ENCODE results near the gene DEPDC5. TPM values are rescaled to one million over a fixed set of nuclear protein-coding genes. Genes with fewer than 3 reads are reported as not detected.
A peak's percentile ranks its signal among the peaks of the same experiment; 100 is the strongest.

Gene DEPDC5
- total and polyA plus RNA-seq, 4 experiments from 2014 or later = 3.9 to 54.4 (median 32.0) TPM

- no peak for DNase-seq
- no peak overlapping the region for H3K4me3 ChIP-seq (ENCODE audit: low read length in 2 of 2)
- Mint-ChIP-seq H3K27me3 (no peaks in the 10 kb centered on the region), H3K4me3 (no peak overlapping the region), H3K36me3 (peaks cover 70 to 77% of the 10 kb centered on the region in 2 donors), H3K4me1 (peaks cover 0 to 2% (median under 1%) of the 10 kb centered on the region in 4 donors), H3K9me3 (peaks cover 0 to 2% (median 0%) of the 10 kb centered on the region in 8 donors), H3K27ac (peak overlapping the region in 1 of 7 donors; percentile 24)
- no peaks in the 10 kb centered on the region for H3K27me3 ChIP-seq (ENCODE audit: insufficient read depth, low read length)
- POLR2A ChIA-PET (ENCODE audit: partially characterized antibody) = no interaction called here
- CTCF ChIA-PET (ENCODE audit: partially characterized antibody) = no interaction called here
- no peak overlapping the region for H3K27ac ChIP-seq (ENCODE audit: low read depth, low read length)
- peaks cover 57% of the 10 kb centered on the region for H3K36me3 ChIP-seq (ENCODE audit: insufficient read depth, low read length)
- intact Hi-C loops (cut with micrococcal nuclease) = no loop called here
- H3K4me1 ChIP-seq (ENCODE audit: insufficient read depth, low read length) = no peaks in the 10 kb centered on the region
- no peaks in the 10 kb centered on the region for H3K9me3 ChIP-seq (ENCODE audit: control insufficient read depth in 1 of 2, low read length in 2 of 2)
These were observed 67.8 kb downstream of the DEPDC5 start for GRCh38 chr22:31821572-31821971.

- H3K9me3 ChIP-seq (ENCODE audit: control insufficient read depth in 1 of 2, low read length in 2 of 2) = no peaks in the 10 kb centered on the region
- peaks cover 55% of the 10 kb centered on the region for H3K36me3 ChIP-seq (ENCODE audit: insufficient read depth, low read length)
- no peak overlapping the region for H3K27ac ChIP-seq (ENCODE audit: low read depth, low read length)
- H3K4me3 ChIP-seq (ENCODE audit: low read length in 2 of 2) = no peak overlapping the region
- Mint-ChIP-seq H3K27ac (no peak overlapping the region), H3K4me1 (peaks cover 0 to 2% (median under 1%) of the 10 kb centered on the region in 4 donors), H3K9me3 (peaks cover 0 to 2% (median 0%) of the 10 kb centered on the region in 8 donors), H3K4me3 (no peak overlapping the region), H3K36me3 (peaks cover 72 to 76% of the 10 kb centered on the region in 2 donors), H3K27me3 (no peaks in the 10 kb centered on the region)
- DNase-seq = no peak
- CTCF ChIA-PET (ENCODE audit: partially characterized antibody) = interaction anchor here (1.0 kb wide), 1 partner anchor 155 kb away, joined by 6 read pairs; no protein-coding TSS in a partner anchor
- H3K27me3 ChIP-seq (ENCODE audit: insufficient read depth, low read length) = no peaks in the 10 kb centered on the region
- intact Hi-C loops (cut with micrococcal nuclease) = no loop called here
- POLR2A ChIA-PET (ENCODE audit: partially characterized antibody) = no interaction called here
- H3K4me1 ChIP-seq (ENCODE audit: insufficient read depth, low read length) = no peaks in the 10 kb centered on the region
These were observed 68.7 kb downstream of the DEPDC5 start for GRCh38 chr22:31822523-31822922.

- intact Hi-C loops (cut with micrococcal nuclease) = no loop called here
- ChIA-PET POLR2A (ENCODE audit: partially characterized antibody) (no interaction called here), CTCF (ENCODE audit: partially characterized antibody) (interaction anchor here (1.2 kb wide), 1 partner anchor 122 kb away, joined by 3 read pairs; no protein-coding TSS in a partner anchor)
- H3K4me1 ChIP-seq (ENCODE audit: insufficient read depth, low read length) = no peaks in the 10 kb centered on the region
- Mint-ChIP-seq H3K36me3 (peaks cover 66 to 73% of the 10 kb centered on the region in 2 donors), H3K27ac (peak overlapping the region in 2 of 7 donors; percentile 4 to 7), H3K27me3 (no peaks in the 10 kb centered on the region), H3K4me1 (peaks cover 0 to 8% (median 3%) of the 10 kb centered on the region in 4 donors), H3K4me3 (no peak overlapping the region), H3K9me3 (peaks cover 0 to 2% (median 0%) of the 10 kb centered on the region in 8 donors)
- no peak overlapping the region for H3K4me3 ChIP-seq (ENCODE audit: low read length in 2 of 2)
- H3K36me3 ChIP-seq (ENCODE audit: insufficient read depth, low read length) = peaks cover 29% of the 10 kb centered on the region
- H3K9me3 ChIP-seq (ENCODE audit: control insufficient read depth in 1 of 2, low read length in 2 of 2) = no peaks in the 10 kb centered on the region
- DNase-seq = no peak
- no peak overlapping the region for H3K27ac ChIP-seq (ENCODE audit: low read depth, low read length)
- no peaks in the 10 kb centered on the region for H3K27me3 ChIP-seq (ENCODE audit: insufficient read depth, low read length)
These were observed 71.7 kb downstream of the DEPDC5 start for GRCh38 chr22:31825513-31825912.

GRCh38 chr22:31826443-31826842 lies 72.6 kb downstream of the DEPDC5 start:
- peaks cover 0 to 8% (median 4%) of the 10 kb centered on the region in 4 donors for H3K4me1 Mint-ChIP-seq
- Histone ChIP-seq H3K27me3 (ENCODE audit: insufficient read depth, low read length) (no peaks in the 10 kb centered on the region), H3K4me1 (ENCODE audit: insufficient read depth, low read length) (no peaks in the 10 kb centered on the region), H3K36me3 (ENCODE audit: insufficient read depth, low read length) (peaks cover 19% of the 10 kb centered on the region), H3K27ac (ENCODE audit: low read depth, low read length) (no peak overlapping the region), H3K9me3 (ENCODE audit: control insufficient read depth in 1 of 2, low read length in 2 of 2) (no peaks in the 10 kb centered on the region), H3K4me3 (ENCODE audit: low read length in 2 of 2) (no peak overlapping the region)
- H3K36me3 Mint-ChIP-seq = peaks cover 64 to 68% of the 10 kb centered on the region in 2 donors
- POLR2A ChIA-PET (ENCODE audit: partially characterized antibody) = no interaction called here
- DNase-seq = no peak
- CTCF ChIA-PET (ENCODE audit: partially characterized antibody) = interaction anchor here (0.6 to 1.0 kb wide), 2 partner anchors 10 to 87 kb away, joined by 3 read pairs; no protein-coding TSS in a partner anchor
- peaks cover 0 to 2% (median 0%) of the 10 kb centered on the region in 8 donors for H3K9me3 Mint-ChIP-seq
- H3K27ac Mint-ChIP-seq = peak overlapping the region in 1 of 7 donors; percentile 23
- no peak overlapping the region for H3K4me3 Mint-ChIP-seq
- intact Hi-C loops (cut with micrococcal nuclease) = no loop called here
- H3K27me3 Mint-ChIP-seq = no peaks in the 10 kb centered on the region

GRCh38 chr22:31828739-31829138 lies 74.9 kb downstream of the DEPDC5 start:
- H3K4me1 Mint-ChIP-seq = peaks cover 0 to 10% (median 4%) of the 10 kb centered on the region in 4 donors
- Histone ChIP-seq H3K4me3 (ENCODE audit: low read length in 2 of 2) (no peak overlapping the region), H3K4me1 (ENCODE audit: insufficient read depth, low read length) (no peaks in the 10 kb centered on the region), H3K27me3 (ENCODE audit: insufficient read depth, low read length) (no peaks in the 10 kb centered on the region), H3K27ac (ENCODE audit: low read depth, low read length) (no peak overlapping the region), H3K9me3 (ENCODE audit: control insufficient read depth in 1 of 2, low read length in 2 of 2) (no peaks in the 10 kb centered on the region), H3K36me3 (ENCODE audit: insufficient read depth, low read length) (peaks cover 3% of the 10 kb centered on the region)
- no peak overlapping the region for H3K4me3 Mint-ChIP-seq
- POLR2A ChIA-PET (ENCODE audit: partially characterized antibody) = no interaction called here
- CTCF ChIA-PET (ENCODE audit: partially characterized antibody) = no interaction called here
- no peaks in the 10 kb centered on the region for H3K27me3 Mint-ChIP-seq
- peaks cover 0 to 3% (median 0%) of the 10 kb centered on the region in 8 donors for H3K9me3 Mint-ChIP-seq
- H3K36me3 Mint-ChIP-seq = peaks cover 61 to 62% of the 10 kb centered on the region in 2 donors
- intact Hi-C loops (cut with micrococcal nuclease) = no loop called here
- no peak for DNase-seq
- peak overlapping the region in 1 of 7 donors; percentile 4 for H3K27ac Mint-ChIP-seq

- no peak overlapping the region for H3K4me3 Mint-ChIP-seq
- peak overlapping the region in 2 of 7 donors; percentile 4 to 72 for H3K27ac Mint-ChIP-seq
- peaks cover 0 to 3% (median 0%) of the 10 kb centered on the region in 8 donors for H3K9me3 Mint-ChIP-seq
- POLR2A ChIA-PET (ENCODE audit: partially characterized antibody) = no interaction called here
- peaks cover 62% of the 10 kb centered on the region in 2 donors for H3K36me3 Mint-ChIP-seq
- H3K27me3 Mint-ChIP-seq = no peaks in the 10 kb centered on the region
- peaks cover 0 to 10% (median 4%) of the 10 kb centered on the region in 4 donors for H3K4me1 Mint-ChIP-seq
- DNase-seq = no peak
- no peak overlapping the region for H3K27ac ChIP-seq (ENCODE audit: low read depth, low read length)
- intact Hi-C loops (cut with micrococcal nuclease) = no loop called here
- H3K36me3 ChIP-seq (ENCODE audit: insufficient read depth, low read length) = peaks cover 3% of the 10 kb centered on the region
- CTCF ChIA-PET (ENCODE audit: partially characterized antibody) = no interaction called here
- H3K9me3 ChIP-seq (ENCODE audit: control insufficient read depth in 1 of 2, low read length in 2 of 2) = no peaks in the 10 kb centered on the region
- H3K4me1 ChIP-seq (ENCODE audit: insufficient read depth, low read length) = no peaks in the 10 kb centered on the region
- H3K27me3 ChIP-seq (ENCODE audit: insufficient read depth, low read length) = no peaks in the 10 kb centered on the region
- no peak overlapping the region for H3K4me3 ChIP-seq (ENCODE audit: low read length in 2 of 2)
These were observed 75.7 kb downstream of the DEPDC5 start for GRCh38 chr22:31829505-31829904.

- POLR2A ChIA-PET (ENCODE audit: partially characterized antibody) = interaction anchor here (0.7 kb wide), 1 partner anchor 56 kb away, joined by 3 read pairs; no protein-coding TSS in a partner anchor
- Mint-ChIP-seq H3K4me1 (peaks cover 0 to 8% (median 3%) of the 10 kb centered on the region in 4 donors), H3K27me3 (no peaks in the 10 kb centered on the region), H3K4me3 (no peak overlapping the region), H3K36me3 (peaks cover 62 to 64% of the 10 kb centered on the region in 2 donors), H3K9me3 (peaks cover 0 to 3% (median 0%) of the 10 kb centered on the region in 8 donors), H3K27ac (peak overlapping the region in 1 of 7 donors; percentile 25)
- H3K4me3 ChIP-seq (ENCODE audit: low read length in 2 of 2) = no peak overlapping the region
- no peaks in the 10 kb centered on the region for H3K9me3 ChIP-seq (ENCODE audit: control insufficient read depth in 1 of 2, low read length in 2 of 2)
- no peak for DNase-seq
- no peak overlapping the region for H3K27ac ChIP-seq (ENCODE audit: low read depth, low read length)
- H3K27me3 ChIP-seq (ENCODE audit: insufficient read depth, low read length) = no peaks in the 10 kb centered on the region
- H3K4me1 ChIP-seq (ENCODE audit: insufficient read depth, low read length) = no peaks in the 10 kb centered on the region
- CTCF ChIA-PET (ENCODE audit: partially characterized antibody) = no interaction called here
- intact Hi-C loops (cut with micrococcal nuclease) = no loop called here
- H3K36me3 ChIP-seq (ENCODE audit: insufficient read depth, low read length) = peaks cover 3% of the 10 kb centered on the region
These were observed 76.9 kb downstream of the DEPDC5 start for GRCh38 chr22:31830721-31831070.
